Activated CD8-positive, alpha-beta T cell treated with anti-CD3 and anti-CD28 coated beads for 36 hours (primary cell): ENCODE data around the gene XPO5. TPM values are rescaled to one million over a fixed set of nuclear protein-coding genes. Genes with fewer than 3 reads are reported as not detected.

Source experiments
- ATAC-seq: fragments of 200-7000 bp; cut with Tn5 transposase; one replicate; pipeline ENCODE4 v1.10.0; 2021; ENCODE audit warnings: mild to moderate bottlenecking, moderate library complexity
- CTCF ChIA-PET: fragments of 350-600 bp; sonication (Branson Sonifier 250); formaldehyde crosslinking; loops from one replicate; lab custom pipeline; 2021; ENCODE audit warnings: antibody characterized with exemption; lab: Charles Lee
- POLR2A ChIA-PET: fragments of 350-600 bp; sonication (Branson Sonifier 250); formaldehyde crosslinking; loops from one replicate; lab custom pipeline; 2021; ENCODE audit warnings: antibody characterized with exemption; lab: Charles Lee
- DNase-seq: peaks from one replicate; pipeline ENCODE4 v3.0.0-alpha.2; 2020
- H3K27ac Mint-ChIP-seq: one replicate; pipeline ENCODE4 v1.8.0; 2021; ENCODE audit warnings: mild to moderate bottlenecking, mixed read lengths
- H3K27me3 Mint-ChIP-seq: one replicate; pipeline ENCODE4 v1.8.0; 2021; ENCODE audit warnings: mixed read lengths
- H3K36me3 Mint-ChIP-seq: one replicate; pipeline ENCODE4 v1.8.0; 2021; ENCODE audit warnings: low read depth, mixed read lengths
- H3K4me1 Mint-ChIP-seq: one replicate; pipeline ENCODE4 v1.8.0; 2021; ENCODE audit warnings: low read depth, mixed read lengths
- H3K4me3 Mint-ChIP-seq: one replicate; pipeline ENCODE4 v1.8.0; 2021; ENCODE audit warnings: mild to moderate bottlenecking, moderate library complexity, mixed read lengths
- H3K9me3 Mint-ChIP-seq: one replicate; pipeline ENCODE4 v1.8.0; 2021; ENCODE audit warnings: mixed read lengths
- CTCF ChIP-seq: fragments of 200-600 bp; IDR thresholded peaks from one replicate; pipeline ENCODE4 v1.8.0; 2022; ENCODE audit warnings: antibody characterized with exemption, mild to moderate bottlenecking
- intact Hi-C: fragments of 100-400 bp; cut with micrococcal nuclease; formaldehyde crosslinking; loops from one replicate; pipeline ENCODE4 v1.10.0; 2022
- total RNA-seq, 2 experiments: library from RNA; stranded (reverse); gene quantifications; one replicate each; pipeline ENCODE4 v1.2.3, GENCODE V29; 2021

XPO5 gene
- total RNA-seq, 2 experiments from 2014 or later, result 92.3 to 92.6 TPM

- H3K4me3 Mint-ChIP-seq, result no peak overlapping the region
- H3K4me1 Mint-ChIP-seq, result peaks cover 19% of the 10 kb centered on the region
- ATAC-seq, result no peak
- CTCF ChIA-PET, result interaction anchor here (1.2 to 10.4 kb wide), 2 partner anchors 9 to 11 kb away, joined by 3 to 78 read pairs; no protein-coding TSS in a partner anchor
- no peaks in the 10 kb centered on the region for H3K27me3 Mint-ChIP-seq
- POLR2A ChIA-PET, result interaction anchor here (0.7 to 1.2 kb wide), 2 partner anchors 12 to 62 kb away, joined by 3 read pairs; partner anchors contain the start of gene LRRC73
- no peak overlapping the region for H3K27ac Mint-ChIP-seq
- peaks cover 14% of the 10 kb centered on the region for H3K36me3 Mint-ChIP-seq
- no peak for TF ChIP-seq CTCF
- H3K9me3 Mint-ChIP-seq, result no peaks in the 10 kb centered on the region
- intact Hi-C loops, result no loop called here
- no peak for DNase-seq
Measured at GRCh38 chr6:43497689-43498088, 78.1 kb downstream of the XPO5 start.

GRCh38 chr6:43497129-43497396 lies 78.8 kb downstream of the XPO5 start:
- no peak for TF ChIP-seq CTCF
- no peak for ATAC-seq
- Mint-ChIP-seq H3K27me3 (no peaks in the 10 kb centered on the region), H3K9me3 (no peaks in the 10 kb centered on the region), H3K4me1 (peaks cover 19% of the 10 kb centered on the region), H3K27ac (no peak overlapping the region), H3K36me3 (peaks cover 12% of the 10 kb centered on the region), H3K4me3 (no peak overlapping the region)
- CTCF ChIA-PET, result interaction anchor here (0.9 to 10.4 kb wide), 4 partner anchors 9 to 267 kb away, joined by 3 to 78 read pairs (median 4); partner anchors contain the start of gene DLK2
- no peak for DNase-seq
- POLR2A ChIA-PET, result no interaction called here
- intact Hi-C loops, result no loop called here

- H3K9me3 Mint-ChIP-seq, result no peaks in the 10 kb centered on the region
- POLR2A ChIA-PET, result interaction anchor here (0.8 to 2.6 kb wide), 2 partner anchors 20 to 216 kb away, joined by 3 to 8 read pairs; partner anchors contain the start of genes POLR1C and YIPF3
Measured at GRCh38 chr6:43496370-43497128, 79.3 kb downstream of the XPO5 start.

GRCh38 chr6:43495409-43495941 lies 80.4 kb downstream of the XPO5 start:
- POLR2A ChIA-PET, result interaction anchor here (0.8 to 2.6 kb wide), 2 partner anchors 21 to 214 kb away, joined by 3 to 8 read pairs; partner anchors contain the start of genes POLR1C and YIPF3
- Mint-ChIP-seq H3K4me1 (peaks cover 19% of the 10 kb centered on the region), H3K27ac (no peak overlapping the region), H3K27me3 (no peaks in the 10 kb centered on the region), H3K36me3 (peaks cover 3% of the 10 kb centered on the region), H3K4me3 (no peak overlapping the region), H3K9me3 (no peaks in the 10 kb centered on the region)
- DNase-seq, result no peak
- TF ChIP-seq CTCF, result no peak
- CTCF ChIA-PET, result interaction anchor here (0.9 to 10.4 kb wide), 5 partner anchors 9 to 113 kb away, joined by 3 to 78 read pairs (median 6); no protein-coding TSS in a partner anchor
- intact Hi-C loops, result no loop called here
- ATAC-seq, result no peak

More at GRCh38 chr6:43496370-43497128, 79.3 kb downstream of the XPO5 start:
- Mint-ChIP-seq H3K27me3 (no peaks in the 10 kb centered on the region), H3K27ac (no peak overlapping the region), H3K36me3 (peaks cover 8% of the 10 kb centered on the region), H3K4me3 (no peak overlapping the region), H3K4me1 (peaks cover 19% of the 10 kb centered on the region)
- intact Hi-C loops, result no loop called here
- ATAC-seq (peak; percentile 70), DNase-seq (peak; percentile 37)
- peak; percentile 32 for TF ChIP-seq CTCF
- CTCF ChIA-PET, result interaction anchor here (0.7 to 10.4 kb wide), 4 partner anchors 10 to 267 kb away, joined by 3 to 78 read pairs (median 4); partner anchors contain the start of gene DLK2
